Spleen (tissue), 7 donors: ENCODE measurements around the gene BTBD3.

Experiments used
- POLR2A ChIP-seq, 3 donors: fragments of 450-650 bp; IDR thresholded peaks; one replicate each; pipeline ENCODE4 v1.5.1; 2017; ENCODE audit warnings: antibody characterized with exemption in 3 of 3, mild to moderate bottlenecking in 1 of 3
- TF ChIP-seq, protein P1 (sequence below), 11 experiments: fragments of 200-600 bp in 7 of 11; fragments of 450-650 bp in 4 of 11; sonication (generic) in 4 of 11; IDR thresholded peaks in 8 of 11; conservative IDR thresholded peaks in 3 of 11; 1 replicate in 7 of 11; 2 replicates in 4 of 11; pipeline versions ENCODE4 v1.4.0 to v1.8.0; 2016 to 2021; ENCODE audit warnings: antibody characterized with exemption in 11 of 11, inconsistent platforms in 4 of 11, mild to moderate bottlenecking in 1 of 11
- donor health status: DM: no; HTN: no; CAD: no; lungs with moderate emphysema.
- donor health status: DM: no; HTN: no; CAD: no.
- donor health status: DM: no; HTN: no; CAD: no.

DNA sequence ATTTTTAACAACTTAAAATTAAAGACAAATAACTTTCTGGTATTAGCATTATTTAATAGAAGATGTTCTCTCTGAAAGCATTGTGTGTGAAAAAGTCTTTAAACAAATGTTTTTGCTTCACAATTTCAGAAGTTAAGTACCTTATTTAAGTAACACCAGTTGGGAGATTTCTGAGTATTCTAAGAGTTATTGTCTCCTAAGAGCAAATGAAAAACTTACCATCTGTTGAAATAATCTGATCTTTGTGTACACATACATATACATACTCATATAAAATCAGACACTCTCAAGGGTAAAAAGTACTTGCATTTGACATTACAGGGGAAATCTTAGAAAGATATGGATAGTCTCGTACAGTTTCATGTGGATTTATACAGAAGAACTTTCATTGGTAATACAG lies 2.4 kb downstream of the BTBD3 start:
- TF ChIP-seq, protein P1, sequence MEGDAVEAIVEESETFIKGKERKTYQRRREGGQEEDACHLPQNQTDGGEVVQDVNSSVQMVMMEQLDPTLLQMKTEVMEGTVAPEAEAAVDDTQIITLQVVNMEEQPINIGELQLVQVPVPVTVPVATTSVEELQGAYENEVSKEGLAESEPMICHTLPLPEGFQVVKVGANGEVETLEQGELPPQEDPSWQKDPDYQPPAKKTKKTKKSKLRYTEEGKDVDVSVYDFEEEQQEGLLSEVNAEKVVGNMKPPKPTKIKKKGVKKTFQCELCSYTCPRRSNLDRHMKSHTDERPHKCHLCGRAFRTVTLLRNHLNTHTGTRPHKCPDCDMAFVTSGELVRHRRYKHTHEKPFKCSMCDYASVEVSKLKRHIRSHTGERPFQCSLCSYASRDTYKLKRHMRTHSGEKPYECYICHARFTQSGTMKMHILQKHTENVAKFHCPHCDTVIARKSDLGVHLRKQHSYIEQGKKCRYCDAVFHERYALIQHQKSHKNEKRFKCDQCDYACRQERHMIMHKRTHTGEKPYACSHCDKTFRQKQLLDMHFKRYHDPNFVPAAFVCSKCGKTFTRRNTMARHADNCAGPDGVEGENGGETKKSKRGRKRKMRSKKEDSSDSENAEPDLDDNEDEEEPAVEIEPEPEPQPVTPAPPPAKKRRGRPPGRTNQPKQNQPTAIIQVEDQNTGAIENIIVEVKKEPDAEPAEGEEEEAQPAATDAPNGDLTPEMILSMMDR (IDR thresholded peaks at IDR 0.05 in 8 of 11, conservative IDR thresholded peaks at IDR 0.05 in 3 of 11), result no peak
- no peak for TF ChIP-seq POLR2A (IDR thresholded peaks at IDR 0.05)
